Measurements from ENCODE around the gene TFF3.

DNA sequence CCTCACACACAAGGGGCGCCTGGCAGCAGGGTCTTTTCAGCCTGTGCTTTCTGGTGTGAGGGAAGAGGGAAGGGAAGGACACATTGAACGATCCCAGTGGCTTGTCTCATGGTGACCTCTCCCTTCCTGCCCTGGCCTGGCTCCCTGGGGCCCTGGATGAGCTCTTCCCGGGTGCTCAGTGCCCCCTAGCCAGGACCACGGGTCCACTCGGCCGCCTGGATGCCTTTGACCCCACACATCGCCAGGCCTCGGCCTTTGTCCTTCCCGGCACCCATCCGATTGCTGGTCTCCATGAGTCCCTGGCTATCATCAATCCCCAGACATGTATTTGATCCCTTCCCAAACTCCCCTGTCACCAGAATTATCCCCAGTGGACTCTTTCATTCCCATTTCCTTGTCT, 6.0 kb upstream of the TFF3 start:
- TF ChIP-seq, protein P1, sequence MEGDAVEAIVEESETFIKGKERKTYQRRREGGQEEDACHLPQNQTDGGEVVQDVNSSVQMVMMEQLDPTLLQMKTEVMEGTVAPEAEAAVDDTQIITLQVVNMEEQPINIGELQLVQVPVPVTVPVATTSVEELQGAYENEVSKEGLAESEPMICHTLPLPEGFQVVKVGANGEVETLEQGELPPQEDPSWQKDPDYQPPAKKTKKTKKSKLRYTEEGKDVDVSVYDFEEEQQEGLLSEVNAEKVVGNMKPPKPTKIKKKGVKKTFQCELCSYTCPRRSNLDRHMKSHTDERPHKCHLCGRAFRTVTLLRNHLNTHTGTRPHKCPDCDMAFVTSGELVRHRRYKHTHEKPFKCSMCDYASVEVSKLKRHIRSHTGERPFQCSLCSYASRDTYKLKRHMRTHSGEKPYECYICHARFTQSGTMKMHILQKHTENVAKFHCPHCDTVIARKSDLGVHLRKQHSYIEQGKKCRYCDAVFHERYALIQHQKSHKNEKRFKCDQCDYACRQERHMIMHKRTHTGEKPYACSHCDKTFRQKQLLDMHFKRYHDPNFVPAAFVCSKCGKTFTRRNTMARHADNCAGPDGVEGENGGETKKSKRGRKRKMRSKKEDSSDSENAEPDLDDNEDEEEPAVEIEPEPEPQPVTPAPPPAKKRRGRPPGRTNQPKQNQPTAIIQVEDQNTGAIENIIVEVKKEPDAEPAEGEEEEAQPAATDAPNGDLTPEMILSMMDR (conservative IDR thresholded peaks at IDR 0.05; ENCODE audit: low read length), result no peak
- TF ChIP-seq EZH2phosphoT487 (IDR thresholded peaks at IDR 0.05; ENCODE audit: borderline replicate concordance), result no peak
